HepG2 (cell line): ENCODE data around the gene C16orf78. TPM values are rescaled to one million over a fixed set of nuclear protein-coding genes. Genes with fewer than 3 reads are reported as not detected.

Source experiments
- ATAC-seq: fragments of 200-7000 bp; cut with Tn5 transposase; 3 replicates; pipeline ENCODE4 v1.9.1; 2020; ENCODE audit warnings: mild to moderate bottlenecking, moderate library complexity
- BruUV-seq: library from RNA; stranded (reverse); fragments of 400-500 nt; replicated peaks from 2 replicates; lab custom pipeline; 2021; lab: Mats Ljungman, UMichigan
- CTCF ChIA-PET: fragments of 300-600 bp; formaldehyde crosslinking; extraction: SDS; loops from one replicate; lab custom pipeline; 2021; ENCODE audit warnings: low total read pairs, inconsistent platforms, low intra/inter-chr PET ratio; lab: Yijun Ruan, JAX
- POLR2A ChIA-PET: fragments of 350-600 bp; sonication (Branson Sonifier 250); formaldehyde crosslinking; loops from one replicate; lab custom pipeline; 2020; ENCODE audit warnings: antibody characterized with exemption, inconsistent platforms; lab: Yijun Ruan, JAX
- DNase-seq: peaks from one replicate; pipeline ENCODE4 v3.0.0-alpha.2; 2015; ENCODE audit warnings: low spot score
- FAIRE-seq: peaks from 3 replicates; lab custom pipeline; 2011; peaks lifted over from hg19 to GRCh38; lab: Jason Lieb, UNC
- H2AFZ ChIP-seq: one replicate; pipeline ENCODE4 v1.6.1; 2011; ENCODE audit warnings: low read length, inconsistent platforms
- H3K27ac ChIP-seq: fragments of 300-600 bp; 3 replicates; pipeline ENCODE4 v1.8.0; 2011; ENCODE audit warnings: mixed run types, mild to moderate bottlenecking, mixed read lengths, low read length, inconsistent platforms; ENCODE audit not compliant: insufficient read depth; ENCODE audit errors: extremely low read length
- H3K27me3 ChIP-seq, 2 experiments: fragments of 200-600 bp in 1 of 2; 2 replicates in 1 of 2; 3 replicates in 1 of 2; pipeline versions ENCODE4 v1.6.0 to v1.8.0; 2011; ENCODE audit warnings: low read length in 2 of 2, mild to moderate bottlenecking in 2 of 2, moderate library complexity in 2 of 2, inconsistent platforms in 1 of 2; ENCODE audit not compliant: insufficient read depth in 2 of 2, control insufficient read depth in 1 of 2
- H3K36me3 ChIP-seq, 2 experiments: fragments of 200-600 bp in 1 of 2; replicated peaks in 1 of 2; 2 replicates in 1 of 2; 3 replicates in 1 of 2; pipeline versions ENCODE4 v1.5.1 to v1.8.0; 2011; ENCODE audit warnings: low read length in 2 of 2, inconsistent platforms in 1 of 2; ENCODE audit not compliant: insufficient read depth in 2 of 2, control insufficient read depth in 1 of 2
- H3K4me1 ChIP-seq: 2 replicates; pipeline ENCODE4 v1.5.1; 2012; ENCODE audit warnings: low read length, inconsistent platforms; ENCODE audit not compliant: insufficient read depth
- H3K4me2 ChIP-seq: 2 replicates; pipeline ENCODE4 v1.6.0; 2011; ENCODE audit warnings: low read depth, low read length, inconsistent platforms
- H3K4me3 ChIP-seq, 3 experiments: fragments of 200-600 bp in 1 of 3; sonication (generic), shearing (Covaris generic) in 1 of 3; replicated peaks in 1 of 3; 2 replicates each; pipeline ENCODE4 v1.5.1; 2011 to 2016; ENCODE audit warnings: low read length in 3 of 3, inconsistent platforms in 2 of 3, low read depth in 2 of 3, mild to moderate bottlenecking in 2 of 3, control low read depth in 1 of 3, mixed read lengths in 1 of 3; ENCODE audit not compliant: insufficient read depth in 1 of 3
- H3K79me2 ChIP-seq: one replicate; pipeline ENCODE4 v1.6.1; 2011; ENCODE audit warnings: low read length, inconsistent platforms; ENCODE audit not compliant: insufficient read depth
- H3K9ac ChIP-seq: 2 replicates; pipeline ENCODE4 v1.6.0; 2011; ENCODE audit warnings: mild to moderate bottlenecking, low read depth, low read length, inconsistent platforms; ENCODE audit not compliant: insufficient read depth
- H3K9me3 ChIP-seq: 2 replicates; pipeline ENCODE4 v1.5.1; 2012; ENCODE audit warnings: mild to moderate bottlenecking, low read length
- H4K20me1 ChIP-seq: 2 replicates; pipeline ENCODE4 v1.6.0; 2011; ENCODE audit warnings: inconsistent platforms, mild to moderate bottlenecking, low read length, moderate library complexity; ENCODE audit not compliant: insufficient read depth
- PAWR ChIP-seq: sonication (generic); formaldehyde crosslinking; IDR thresholded peaks from 2 replicates; pipeline ENCODE4 v1.4.0; 2020; ENCODE audit warnings: missing genetic modification reagents, mild to moderate bottlenecking, borderline replicate concordance
- TMF1 ChIP-seq: sonication (generic); formaldehyde crosslinking; IDR thresholded peaks from 2 replicates; pipeline ENCODE4 v1.8.1; 2022; ENCODE audit warnings: low read depth, missing genetic modification reagents
- ZBTB3 ChIP-seq: sonication (generic); formaldehyde crosslinking; IDR thresholded peaks from 2 replicates; pipeline ENCODE4 v1.4.0; 2020; ENCODE audit warnings: low read depth, mild to moderate bottlenecking, moderate library complexity, missing genetic modification reagents, borderline replicate concordance
- ZNF12 ChIP-seq: sonication (generic); formaldehyde crosslinking; IDR thresholded peaks from 2 replicates; pipeline ENCODE4 v1.5.0; 2020; ENCODE audit warnings: missing genetic modification reagents
- WGBS: methylation state at CpG from one replicate; pipeline ENCODE4 v1.1.6; 2017; ENCODE audit warnings: low lambda C conversion rate; 5-methylcytosine and 5-hydroxymethylcytosine counted together
- in situ Hi-C: cut with HindIII; loops from 2 replicates; pipeline ENCODE4 v1.10.0; 2017; ENCODE audit warnings: low pct_unique_long_range_greater_than_20kb; ENCODE audit not compliant: extremely low pct_ligation_motif_present
- intact Hi-C: fragments of 100-400 bp; cut with micrococcal nuclease; formaldehyde crosslinking; loops from one replicate; pipeline ENCODE4 v1.10.0; 2022; ENCODE audit not compliant: unreplicated experiment
- polyA plus RNA-seq, 8 experiments: library from polyadenylated mRNA; depleted of rRNA in 3 of 8; stranded (reverse) in 7 of 8; unstranded in 1 of 8; fragments of >200 nt; fragmentation: Illumina TruSeq in 4 of 8; extraction: Trizol in 4 of 8; gene quantifications; 2 replicates each; pipeline versions ENCODE4 v1.2.1 to v1.2.3, GENCODE V29; 2011 to 2016; ENCODE audit warnings: low read depth in 4 of 8, missing spikeins in 1 of 8, mixed read lengths in 1 of 8; ENCODE audit not compliant: insufficient read depth in 1 of 8
- total RNA-seq, 5 experiments: library from RNA; depleted of rRNA; stranded (reverse); fragments of >200 nt; fragmentation: Illumina TruSeq; extraction: Trizol; gene quantifications; 2 replicates each; pipeline ENCODE4 v1.2.3, GENCODE V29; 2016; ENCODE audit warnings: low read depth in 1 of 5
- TF ChIP-seq, protein P1 (sequence below): sonication (generic); formaldehyde crosslinking; conservative IDR thresholded peaks from 2 replicates; pipeline ENCODE4 v1.4.0; 2020; ENCODE audit warnings: missing genetic modification reagents
- TF ChIP-seq, protein P2 (sequence below): fragments of 450-650 bp; IDR thresholded peaks from 2 replicates; pipeline ENCODE4 v1.6.1; 2017

Gene C16orf78
- total and polyA plus RNA-seq, 2 of the 13 experiments (the other 11 are each of a cell fraction or from before 2014, with no cell fraction given), result not detected

DNA sequence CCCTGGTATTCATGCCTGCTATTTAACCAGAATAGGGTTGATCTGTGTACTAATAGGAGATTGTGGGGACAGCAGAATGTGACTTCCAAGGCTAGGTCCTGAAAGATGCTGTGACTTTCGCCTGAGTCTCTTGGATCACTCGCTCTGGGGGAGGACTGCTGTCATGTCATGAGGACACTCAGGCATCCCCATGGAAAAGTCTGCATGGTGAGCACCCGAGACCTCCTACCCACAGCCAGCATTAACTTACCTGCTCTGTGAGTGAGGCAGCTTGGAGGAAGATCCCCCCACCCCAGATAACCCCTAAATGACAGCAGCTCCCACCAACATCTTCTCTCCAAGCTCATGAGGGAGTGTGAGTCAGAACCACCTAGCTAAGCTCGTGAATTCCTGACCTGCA, 30.3 kb upstream of the C16orf78 start:
- TF ChIP-seq ZNF12 (no peak), PAWR (CRISPR knock-in tag) (no peak), TMF1 (CRISPR knock-in tag) (no peak), ZBTB3 (CRISPR knock-in tag) (no peak)
- TF ChIP-seq, protein P1, sequence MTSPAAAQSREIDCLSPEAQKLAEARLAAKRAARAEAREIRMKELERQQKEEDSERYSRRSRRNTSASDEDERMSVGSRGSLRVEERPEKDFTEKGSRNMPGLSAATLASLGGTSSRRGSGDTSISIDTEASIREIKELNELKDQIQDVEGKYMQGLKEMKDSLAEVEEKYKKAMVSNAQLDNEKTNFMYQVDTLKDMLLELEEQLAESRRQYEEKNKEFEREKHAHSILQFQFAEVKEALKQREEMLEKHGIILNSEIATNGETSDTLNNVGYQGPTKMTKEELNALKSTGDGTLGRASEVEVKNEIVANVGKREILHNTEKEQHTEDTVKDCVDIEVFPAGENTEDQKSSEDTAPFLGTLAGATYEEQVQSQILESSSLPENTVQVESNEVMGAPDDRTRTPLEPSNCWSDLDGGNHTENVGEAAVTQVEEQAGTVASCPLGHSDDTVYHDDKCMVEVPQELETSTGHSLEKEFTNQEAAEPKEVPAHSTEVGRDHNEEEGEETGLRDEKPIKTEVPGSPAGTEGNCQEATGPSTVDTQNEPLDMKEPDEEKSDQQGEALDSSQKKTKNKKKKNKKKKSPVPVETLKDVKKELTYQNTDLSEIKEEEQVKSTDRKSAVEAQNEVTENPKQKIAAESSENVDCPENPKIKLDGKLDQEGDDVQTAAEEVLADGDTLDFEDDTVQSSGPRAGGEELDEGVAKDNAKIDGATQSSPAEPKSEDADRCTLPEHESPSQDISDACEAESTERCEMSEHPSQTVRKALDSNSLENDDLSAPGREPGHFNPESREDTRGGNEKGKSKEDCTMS (CRISPR knock-in tag), result no peak
- TF ChIP-seq, protein P2, sequence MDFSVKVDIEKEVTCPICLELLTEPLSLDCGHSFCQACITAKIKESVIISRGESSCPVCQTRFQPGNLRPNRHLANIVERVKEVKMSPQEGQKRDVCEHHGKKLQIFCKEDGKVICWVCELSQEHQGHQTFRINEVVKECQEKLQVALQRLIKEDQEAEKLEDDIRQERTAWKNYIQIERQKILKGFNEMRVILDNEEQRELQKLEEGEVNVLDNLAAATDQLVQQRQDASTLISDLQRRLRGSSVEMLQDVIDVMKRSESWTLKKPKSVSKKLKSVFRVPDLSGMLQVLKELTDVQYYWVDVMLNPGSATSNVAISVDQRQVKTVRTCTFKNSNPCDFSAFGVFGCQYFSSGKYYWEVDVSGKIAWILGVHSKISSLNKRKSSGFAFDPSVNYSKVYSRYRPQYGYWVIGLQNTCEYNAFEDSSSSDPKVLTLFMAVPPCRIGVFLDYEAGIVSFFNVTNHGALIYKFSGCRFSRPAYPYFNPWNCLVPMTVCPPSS, result no peak
- WGBS, result 4% methylated on average over 3 of the region's 4 CpGs
- H3K9me3 ChIP-seq, result no peaks in the 10 kb centered on the region
- no peak overlapping the region for H3K9ac ChIP-seq
- H3K4me3 ChIP-seq, result no peak overlapping the region
- no peak for FAIRE-seq
- no peak overlapping the region for H2AFZ ChIP-seq
- no peaks in the 10 kb centered on the region for H4K20me1 ChIP-seq
- ATAC-seq, result no peak
- intact Hi-C loops, result no loop called here
- no peak for DNase-seq
- H3K4me2 ChIP-seq, result no peak overlapping the region
- in situ Hi-C loops, result loop anchor here (10.0 kb wide), 1 partner anchor 278 kb away; no protein-coding TSS in a partner anchor
- CTCF ChIA-PET, result no interaction called here
- POLR2A ChIA-PET, result no interaction called here
- H3K27me3 ChIP-seq, result peaks cover 0 to 4% of the 10 kb centered on the region in 2 experiments; a peak in 2 of 5 replicates
- BruUV-seq, result no TSS peak
- no peaks in the 10 kb centered on the region for H3K79me2 ChIP-seq
- no peaks in the 10 kb centered on the region for H3K36me3 ChIP-seq
- no peak overlapping the region for H3K27ac ChIP-seq
- no peaks in the 10 kb centered on the region for H3K4me1 ChIP-seq
